Epithelial cell of proximal tubule (primary cell): Measurements from ENCODE around the gene RSPH6A. TPM values are rescaled to one million over a fixed set of nuclear protein-coding genes. Genes with fewer than 3 reads are reported as not detected.

Source experiments
- DNase-seq: peaks from one replicate; pipeline ENCODE4 v3.0.0-alpha.2; 2011; ENCODE audit warnings: low read depth
- H3K4me3 ChIP-seq: 2 replicates; pipeline ENCODE4 v1.5.1; 2011; ENCODE audit warnings: low read depth, mild to moderate bottlenecking, low read length
- total RNA-seq: library from RNA; depleted of rRNA; stranded (reverse); fragments of >200 nt; gene quantifications from 2 replicates; pipeline ENCODE4 v1.2.3, GENCODE V29; 2015
- TF ChIP-seq, protein P1 (sequence below): conservative IDR thresholded peaks from 2 replicates; pipeline ENCODE4 v1.5.1; 2012; ENCODE audit warnings: low read depth, mild to moderate bottlenecking, low read length

The RSPH6A gene
- total RNA-seq, 1 donor from 2014 or later = not detected

DNA sequence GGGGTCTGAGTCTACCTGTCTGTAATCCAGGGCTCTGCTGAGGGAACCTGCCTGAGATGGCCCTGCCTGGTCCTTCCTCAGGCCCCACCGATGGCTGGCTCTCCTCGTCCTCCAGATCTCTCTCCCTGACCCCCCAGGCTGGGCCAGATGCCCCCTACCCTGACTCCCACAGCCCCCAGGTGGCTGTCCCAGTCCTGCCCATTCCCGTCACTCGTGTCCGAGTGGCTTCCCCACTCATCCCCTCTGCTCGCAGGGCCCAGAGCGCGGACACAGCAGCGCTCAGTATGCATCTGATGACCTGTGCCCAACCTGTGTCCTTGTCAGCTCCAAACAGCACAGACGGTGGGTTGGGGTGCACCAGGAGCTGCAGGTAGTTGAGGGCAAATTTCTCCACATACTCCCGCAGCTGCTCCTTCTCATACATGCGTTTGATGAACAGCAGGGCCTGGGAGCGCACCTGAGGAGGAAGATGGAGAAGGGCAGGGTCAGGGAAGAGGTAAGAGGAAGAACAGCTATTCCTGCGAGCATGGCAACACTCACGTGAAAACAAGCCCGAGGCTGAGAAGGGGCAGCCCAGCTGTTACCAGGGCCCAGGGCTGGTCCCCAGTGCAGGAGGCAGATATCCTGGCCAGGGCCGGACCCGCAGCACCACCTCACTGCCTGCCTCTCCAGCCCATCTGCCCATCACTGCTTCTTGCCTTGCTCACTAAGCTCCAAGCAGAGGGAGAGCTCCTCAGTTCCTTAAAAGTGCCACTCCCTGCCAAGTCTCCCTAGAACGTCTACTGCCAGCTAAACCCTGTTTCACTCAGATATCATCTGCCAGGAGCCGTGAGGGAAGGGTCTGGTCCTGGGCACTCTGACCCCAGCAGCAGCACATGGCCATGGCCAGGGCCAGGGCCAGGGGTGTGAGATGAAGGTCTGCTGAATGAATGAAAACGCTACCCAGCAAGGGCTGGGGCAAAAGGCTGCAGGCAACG is 11.1 kb upstream of the RSPH6A start:
- DNase-seq = no peak
- H3K4me3 ChIP-seq = no peak overlapping the region
- TF ChIP-seq, protein P1, sequence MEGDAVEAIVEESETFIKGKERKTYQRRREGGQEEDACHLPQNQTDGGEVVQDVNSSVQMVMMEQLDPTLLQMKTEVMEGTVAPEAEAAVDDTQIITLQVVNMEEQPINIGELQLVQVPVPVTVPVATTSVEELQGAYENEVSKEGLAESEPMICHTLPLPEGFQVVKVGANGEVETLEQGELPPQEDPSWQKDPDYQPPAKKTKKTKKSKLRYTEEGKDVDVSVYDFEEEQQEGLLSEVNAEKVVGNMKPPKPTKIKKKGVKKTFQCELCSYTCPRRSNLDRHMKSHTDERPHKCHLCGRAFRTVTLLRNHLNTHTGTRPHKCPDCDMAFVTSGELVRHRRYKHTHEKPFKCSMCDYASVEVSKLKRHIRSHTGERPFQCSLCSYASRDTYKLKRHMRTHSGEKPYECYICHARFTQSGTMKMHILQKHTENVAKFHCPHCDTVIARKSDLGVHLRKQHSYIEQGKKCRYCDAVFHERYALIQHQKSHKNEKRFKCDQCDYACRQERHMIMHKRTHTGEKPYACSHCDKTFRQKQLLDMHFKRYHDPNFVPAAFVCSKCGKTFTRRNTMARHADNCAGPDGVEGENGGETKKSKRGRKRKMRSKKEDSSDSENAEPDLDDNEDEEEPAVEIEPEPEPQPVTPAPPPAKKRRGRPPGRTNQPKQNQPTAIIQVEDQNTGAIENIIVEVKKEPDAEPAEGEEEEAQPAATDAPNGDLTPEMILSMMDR = no peak

- DNase-seq = no peak
- TF ChIP-seq, protein P1 = no peak
- no peak overlapping the region for H3K4me3 ChIP-seq
Measured at GRCh38 chr19:45825263-45825605, 10.1 kb upstream of the RSPH6A start.

GRCh38 chr19:45824531-45825262 is 9.6 kb upstream of the RSPH6A start:
- no peak for DNase-seq
- H3K4me3 ChIP-seq = no peak overlapping the region
- TF ChIP-seq, protein P1 = no peak

- H3K4me3 ChIP-seq = no peak overlapping the region
- TF ChIP-seq, protein P1 = no peak
- DNase-seq = no peak
Measured at GRCh38 chr19:45824041-45824471, 8.9 kb upstream of the RSPH6A start.

GRCh38 chr19:45823182-45823581 is 8.1 kb upstream of the RSPH6A start:
- TF ChIP-seq, protein P1 = no peak
- no peak overlapping the region for H3K4me3 ChIP-seq
- no peak for DNase-seq

DNA sequence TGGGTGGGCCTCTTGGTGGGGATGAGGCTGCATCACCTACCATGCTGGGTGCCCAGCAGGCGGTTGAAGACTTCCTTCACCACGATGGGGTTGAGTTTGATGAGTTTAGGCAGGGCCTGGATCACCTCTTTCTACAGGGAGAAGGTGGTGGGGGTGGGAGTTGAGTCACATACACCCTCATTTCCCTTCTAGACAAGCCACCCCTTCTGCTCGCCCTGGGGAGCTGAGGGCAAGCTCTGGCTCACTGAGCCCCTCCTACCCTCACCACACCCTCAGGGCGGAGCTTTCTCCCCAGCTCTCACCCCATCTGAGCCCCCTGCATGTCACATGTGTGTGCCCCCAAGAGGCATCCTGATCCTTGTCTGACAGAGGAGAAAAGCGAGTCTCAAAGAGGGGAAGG is 7.6 kb upstream of the RSPH6A start:
- no peak overlapping the region for H3K4me3 ChIP-seq
- no peak for DNase-seq
- TF ChIP-seq, protein P1 = no peak
